ENCODE results near the gene TRANK1.
"Not testable (repeated sequence)": the region's sequence is repeated elsewhere in the genome, so short reads cannot be mapped to it uniquely, and the experiment has no call there.

TRANK1 gene

DNA sequence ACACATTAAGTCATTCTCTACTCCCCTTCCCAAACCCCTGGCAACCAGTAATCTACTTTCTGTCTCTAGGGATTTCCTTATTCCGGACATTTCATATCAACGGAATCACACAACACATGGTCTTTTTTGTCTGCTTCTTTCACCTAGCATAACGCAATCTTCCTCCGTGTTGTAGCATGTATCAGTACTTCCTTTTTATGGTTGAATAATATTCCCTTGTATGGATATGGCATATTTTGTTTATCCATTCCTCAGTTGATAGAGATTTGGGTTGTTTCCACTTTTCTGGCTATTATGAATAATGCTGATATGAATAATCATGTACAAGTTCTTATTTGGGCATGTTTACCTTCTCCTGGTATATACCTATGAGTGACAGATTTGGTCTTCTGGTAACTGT lies 63.1 kb downstream of the TRANK1 start:
- DNase-seq = no peak

DNA sequence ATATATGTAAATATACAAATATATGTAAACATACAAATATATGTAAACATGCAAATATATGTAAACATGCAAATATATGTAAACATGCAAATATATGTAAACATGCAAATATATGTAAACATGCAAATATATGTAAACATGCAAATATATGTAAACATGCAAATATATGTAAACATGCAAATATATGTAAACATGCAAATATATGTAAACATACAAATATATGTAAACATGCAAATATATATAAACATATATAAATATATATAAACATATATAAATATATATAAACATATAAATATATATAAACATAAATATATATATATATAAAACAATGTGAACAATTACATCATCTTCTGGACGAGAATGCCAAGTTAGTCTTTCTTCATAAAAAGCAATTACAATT lies 65.0 kb downstream of the TRANK1 start:
- DNase-seq = not testable (repeated sequence)

DNA sequence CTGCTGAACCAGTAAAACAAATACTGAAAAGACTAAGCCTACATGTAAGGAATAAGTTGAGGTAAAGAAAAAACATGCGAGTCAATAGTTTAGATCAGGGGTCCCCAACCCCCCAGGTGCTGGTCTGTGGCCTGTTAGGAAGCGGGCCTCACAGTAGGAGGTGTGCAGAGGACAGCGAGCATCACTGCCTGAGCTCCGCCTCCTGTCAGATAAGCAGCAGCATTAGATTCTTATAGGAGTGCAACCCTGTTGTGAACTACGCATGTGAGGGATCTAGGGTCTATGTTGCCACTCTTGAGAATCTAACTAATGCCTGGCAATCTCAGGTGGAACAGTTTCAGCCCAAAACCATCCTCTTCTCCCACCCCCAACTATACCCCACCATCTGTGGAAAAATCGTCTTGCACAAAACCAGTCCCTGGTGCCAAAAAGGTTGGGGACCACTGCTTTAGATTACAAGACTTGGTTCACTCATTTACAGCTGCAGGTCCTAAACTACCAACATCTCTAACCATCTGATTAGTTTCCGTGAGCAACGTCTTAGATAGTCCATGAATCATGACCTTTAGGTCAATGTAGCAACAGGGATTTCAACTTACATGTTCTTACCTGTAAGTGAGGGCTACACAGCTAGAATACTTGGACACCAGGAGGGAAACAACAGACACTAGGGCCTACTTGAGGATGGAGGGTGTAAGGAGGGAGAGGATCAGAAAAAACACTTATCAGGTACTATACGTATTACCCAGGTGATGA lies 66.7 kb downstream of the TRANK1 start:
- no peak for DNase-seq

DNA sequence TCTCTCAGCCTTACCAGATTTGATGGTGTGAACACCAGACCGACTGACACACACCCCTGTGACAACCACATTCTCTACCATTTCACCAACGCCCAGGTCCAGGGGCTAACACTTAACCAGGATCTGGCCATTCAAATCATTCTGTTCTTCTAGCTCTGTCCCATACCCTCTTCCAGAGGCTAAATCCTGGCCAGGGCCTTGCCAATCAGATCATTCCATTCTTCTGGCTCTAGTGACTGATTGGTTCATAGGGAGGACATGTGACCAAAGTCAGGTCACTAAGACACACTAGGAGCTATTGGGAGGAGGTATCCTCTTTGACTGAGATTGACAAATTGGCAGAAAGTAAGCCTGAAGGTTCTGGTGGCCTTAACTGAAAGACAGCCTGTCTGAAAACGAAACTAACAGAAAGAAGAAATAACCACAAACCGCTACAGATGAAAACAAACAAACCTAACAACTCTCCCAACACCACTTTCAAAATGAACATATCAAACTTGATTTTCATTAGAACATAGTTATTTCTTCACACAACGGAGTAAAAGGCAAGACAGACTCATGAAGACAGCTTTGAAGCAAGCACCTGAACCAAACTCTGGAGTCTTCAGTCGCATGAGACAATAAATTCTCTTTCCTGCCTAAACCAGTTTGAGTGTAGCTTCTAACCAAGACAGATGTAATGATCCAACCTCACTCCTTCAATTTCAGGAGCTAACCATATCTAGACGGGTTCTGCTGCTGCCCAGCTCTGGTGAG lies 68.5 kb downstream of the TRANK1 start:
- DNase-seq = no peak

DNA sequence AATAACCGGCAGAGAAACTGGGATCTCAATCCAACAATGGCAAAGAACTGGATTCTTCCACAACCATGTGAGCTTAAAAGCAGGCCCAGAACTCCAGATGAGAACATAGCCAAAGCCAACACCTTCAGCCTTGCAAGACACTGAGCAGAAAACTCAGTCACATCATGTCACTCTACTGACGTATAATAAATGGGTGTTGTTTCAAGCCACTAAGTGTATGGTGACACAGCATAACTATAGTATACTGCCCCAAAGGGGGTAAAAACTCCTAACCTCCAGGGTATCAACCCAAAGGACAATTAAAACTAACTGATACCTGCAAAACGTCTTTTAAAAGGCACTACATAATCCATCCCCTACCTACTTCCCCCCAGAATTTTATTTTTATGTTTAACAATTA lies 69.5 kb downstream of the TRANK1 start:
- no peak for DNase-seq

DNA sequence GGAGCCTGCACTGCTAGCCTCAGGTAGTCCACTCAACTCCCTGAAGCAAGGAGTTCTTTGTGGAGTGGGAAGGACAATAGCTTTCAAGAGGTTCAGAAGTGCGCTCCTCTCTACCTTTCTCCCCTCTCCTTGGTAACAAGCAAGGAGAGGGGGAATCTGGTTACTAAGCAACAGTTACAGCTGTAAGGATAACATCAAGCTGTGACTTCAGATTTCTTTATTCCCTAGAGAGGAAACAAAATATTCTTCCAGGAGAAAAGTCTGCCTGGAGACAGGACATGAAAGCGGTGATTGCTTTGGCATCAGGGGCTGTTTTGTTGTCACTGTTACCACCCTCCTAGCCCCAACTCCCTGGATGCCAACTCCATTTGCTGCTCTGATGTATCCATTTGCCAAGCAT lies 70.4 kb downstream of the TRANK1 start:
- no peak for DNase-seq

DNA sequence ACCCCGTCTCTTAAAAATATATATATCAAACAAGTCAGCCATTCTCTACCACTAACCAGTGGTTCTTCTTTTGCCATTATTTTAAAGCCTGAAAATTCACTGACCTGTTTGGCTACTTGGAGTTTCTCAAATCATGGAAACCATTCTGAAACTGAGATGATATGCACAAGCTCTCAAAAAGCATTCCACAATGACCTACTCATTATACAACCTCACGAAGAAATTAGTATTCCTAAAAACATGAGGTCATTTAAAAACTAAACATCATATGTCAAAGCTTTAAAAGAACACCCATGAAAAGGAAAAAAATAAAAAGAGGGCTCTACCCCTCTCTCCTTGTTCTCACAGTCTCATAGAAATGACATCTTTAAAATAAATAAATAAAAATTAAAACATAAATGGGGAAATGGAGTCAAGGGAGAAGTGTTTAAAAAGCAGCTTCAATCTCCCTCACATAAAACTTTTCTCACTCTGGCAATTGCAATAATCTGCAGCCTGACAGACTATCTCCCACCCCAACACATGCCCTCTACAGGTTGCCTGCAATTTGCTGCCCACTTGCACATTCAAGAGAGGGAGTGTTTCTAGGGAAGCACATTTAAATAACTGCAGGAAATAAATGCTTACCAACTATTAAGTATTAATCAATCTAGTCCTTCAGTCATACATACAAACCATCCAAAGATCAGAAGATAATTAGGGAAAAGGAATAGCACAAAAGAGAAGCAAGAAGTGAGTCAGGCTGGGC lies 73.3 kb downstream of the TRANK1 start:
- DNase-seq = no peak

DNA sequence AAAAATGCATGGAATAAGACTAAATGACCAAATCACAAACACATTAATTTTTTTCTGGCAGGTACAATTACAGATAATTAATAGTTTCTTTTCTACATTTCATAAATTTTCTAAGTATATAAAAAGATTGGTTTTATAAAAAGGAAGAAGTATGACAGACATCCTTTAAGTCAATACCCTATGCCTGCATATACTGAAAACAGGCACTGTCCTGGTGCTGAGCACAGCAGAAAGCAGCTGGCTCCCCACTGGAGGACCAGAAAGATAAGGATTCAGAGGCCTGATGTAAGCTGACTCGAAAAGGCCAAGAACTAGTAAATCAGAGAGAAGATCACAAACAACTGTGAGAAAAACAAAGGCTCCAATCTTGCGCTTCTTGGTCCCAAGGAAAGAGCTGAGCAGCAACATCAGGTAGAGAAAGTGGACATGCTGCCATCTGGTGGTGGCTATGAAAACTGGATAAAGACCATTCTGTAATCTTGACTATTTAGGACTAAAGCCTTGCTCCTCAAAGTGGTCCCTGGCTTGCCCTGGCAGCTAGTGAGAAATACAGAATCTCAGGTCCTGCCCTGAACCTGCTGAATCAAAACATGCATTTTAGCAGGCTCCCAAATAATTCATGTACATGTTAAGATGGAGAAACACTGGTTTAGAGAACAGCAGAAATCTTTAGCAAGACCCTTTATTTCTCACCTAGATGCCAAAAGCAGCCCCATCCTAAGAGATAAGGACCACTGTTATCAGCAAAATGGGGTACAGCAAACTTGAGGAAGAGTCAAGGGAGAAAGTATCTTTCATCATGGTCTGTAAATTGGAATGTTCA lies 76.0 kb downstream of the TRANK1 start:
- DNase-seq = peak; percentile 35 to 59

DNA sequence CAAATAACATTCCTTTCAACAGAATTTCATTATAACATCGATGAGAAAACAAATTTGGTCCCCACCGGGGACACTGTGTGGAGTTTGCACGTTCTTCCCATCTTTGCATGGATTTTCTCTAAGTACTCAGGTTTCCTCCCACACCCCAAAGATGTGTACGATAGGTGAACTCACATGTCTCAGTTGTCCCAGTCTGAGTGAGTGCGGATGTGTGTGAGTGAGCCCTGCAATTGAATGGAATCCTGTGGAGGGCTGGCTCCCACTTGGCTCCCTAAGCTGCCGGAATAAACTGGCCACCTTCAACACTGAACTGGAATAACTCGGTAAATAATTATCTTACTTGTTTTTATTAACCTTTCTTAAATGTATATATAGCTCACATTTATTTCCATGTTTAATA lies 77.0 kb downstream of the TRANK1 start:
- DNase-seq = no peak

DNA sequence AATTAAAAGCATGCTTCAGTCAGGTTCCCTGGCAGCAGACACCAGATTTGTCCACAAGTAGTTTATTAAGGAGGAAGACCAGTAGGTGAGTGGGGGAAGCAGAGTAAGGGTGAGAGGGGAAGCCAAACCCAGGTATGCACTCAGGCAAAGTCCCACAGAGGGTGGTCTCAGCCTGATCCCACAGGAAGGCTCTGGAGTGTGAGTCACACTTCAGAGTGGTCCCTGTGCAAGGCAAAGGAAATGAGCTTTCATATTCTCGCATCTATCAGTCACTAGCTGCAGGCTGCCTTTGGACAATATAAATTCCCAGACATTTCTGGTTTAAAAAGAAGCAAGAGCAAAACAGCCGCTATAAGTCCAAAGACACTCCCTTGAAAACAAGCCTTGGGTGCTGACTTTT lies 78.5 kb downstream of the TRANK1 start:
- no peak for DNase-seq

DNA sequence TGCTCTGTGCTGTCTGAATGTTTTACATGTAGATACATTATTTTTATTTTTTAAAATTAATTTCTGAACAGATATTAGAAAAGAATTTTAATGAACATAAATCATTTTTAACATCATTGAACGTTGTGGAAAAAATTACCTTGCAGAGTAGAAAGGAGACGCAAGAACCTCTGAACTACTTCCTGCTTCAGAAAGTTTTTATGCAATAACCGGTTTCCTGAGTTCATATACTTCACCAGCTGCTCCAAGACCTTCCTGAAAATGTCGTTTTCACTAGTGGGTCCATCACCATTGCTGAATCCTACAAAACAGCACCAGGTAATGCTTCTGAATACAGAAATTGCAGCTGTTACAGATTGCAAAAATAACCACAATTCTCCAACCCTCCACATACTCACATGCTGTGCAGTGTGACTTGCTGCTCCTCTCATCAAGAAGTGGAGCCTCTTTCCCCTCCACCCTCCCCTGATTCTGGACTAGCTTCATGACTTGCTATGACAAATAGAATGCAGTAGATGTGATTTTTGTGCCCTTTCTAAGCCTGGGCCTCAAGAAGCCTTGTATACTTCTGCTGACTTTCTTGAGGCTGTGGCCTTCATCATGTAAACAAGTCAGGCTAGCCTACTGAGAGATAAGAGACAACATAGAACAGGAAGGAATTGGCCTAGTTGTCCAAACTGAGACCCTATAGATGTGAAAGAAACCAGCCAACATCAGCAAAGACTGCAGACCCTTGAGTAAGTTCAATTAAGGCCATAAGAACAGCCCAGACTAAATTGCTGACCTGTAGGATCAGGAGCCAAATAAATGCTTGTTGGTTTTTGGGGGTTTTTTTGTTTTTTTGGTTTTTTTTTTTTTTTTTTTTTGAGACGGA lies 80.4 kb downstream of the TRANK1 start:
- DNase-seq = no peak

DNA sequence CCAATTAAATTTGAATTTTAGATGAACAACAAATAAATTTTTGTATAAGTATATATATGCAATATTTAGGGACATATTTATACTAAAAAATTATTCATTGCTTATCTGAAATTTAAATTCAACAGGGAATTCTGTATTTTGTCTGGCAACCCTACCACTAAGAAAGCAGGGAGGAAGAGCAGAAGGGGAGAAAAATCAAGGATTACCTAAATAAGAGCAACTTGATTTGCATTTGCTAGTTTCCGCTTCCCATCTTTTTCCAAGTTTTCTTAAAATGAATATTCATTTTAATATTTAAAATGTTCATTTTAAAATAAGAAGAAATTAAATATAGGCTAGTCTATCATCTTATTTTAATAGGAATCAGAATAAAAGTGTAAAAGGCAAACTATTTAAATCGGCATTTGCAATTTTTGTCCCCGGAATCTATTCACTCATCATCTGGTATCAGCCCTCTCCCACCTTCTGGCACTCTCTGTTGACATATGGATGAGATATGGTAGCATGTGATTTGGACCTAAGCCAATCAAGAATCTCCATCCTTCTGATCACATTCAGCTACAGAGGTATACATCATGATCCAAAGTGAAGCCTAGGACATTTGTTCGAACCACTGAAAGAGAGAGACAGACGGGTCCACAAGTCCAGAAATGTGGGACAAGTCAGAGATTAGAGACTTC lies 82.6 kb downstream of the TRANK1 start:
- DNase-seq = no peak

DNA sequence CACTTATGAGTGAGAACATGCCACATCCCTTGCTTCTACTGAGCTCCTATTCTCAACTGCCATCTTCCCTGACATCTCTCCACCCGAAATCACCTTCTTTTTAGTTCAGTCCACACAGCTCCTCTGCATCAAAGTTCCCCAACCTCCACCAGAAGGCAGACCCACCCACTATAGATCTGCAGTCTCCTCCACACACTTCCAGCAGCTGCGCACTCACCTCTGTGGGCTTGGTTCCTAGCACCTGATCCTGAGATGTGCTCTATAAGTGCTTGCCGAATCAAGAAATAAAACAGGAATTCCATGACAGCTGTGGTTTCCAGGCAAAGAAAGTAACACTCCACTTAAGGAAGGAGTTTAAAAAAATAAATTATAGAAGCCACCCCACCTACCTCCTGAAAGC lies 85.4 kb downstream of the TRANK1 start:
- DNase-seq = no peak

DNA sequence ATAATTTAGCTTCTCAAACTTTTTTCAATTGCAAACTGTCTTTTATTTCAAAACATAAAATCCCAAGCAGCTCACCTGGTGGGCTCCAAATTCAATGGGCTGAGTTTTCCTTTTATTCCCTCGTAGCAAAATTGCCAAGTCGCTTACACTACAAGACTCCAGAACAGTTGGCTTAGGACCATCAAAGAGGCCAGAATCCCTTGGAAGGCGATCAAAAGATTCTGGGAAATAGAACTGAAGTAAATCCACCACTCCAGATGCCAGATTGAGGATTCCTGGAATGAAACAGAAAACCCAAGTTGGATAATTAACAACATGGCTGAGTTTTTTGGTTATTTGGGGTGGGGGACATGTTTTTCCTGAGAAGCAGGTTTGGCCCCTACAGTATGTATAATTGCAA lies 92.8 kb downstream of the TRANK1 start:
- DNase-seq = no peak

DNA sequence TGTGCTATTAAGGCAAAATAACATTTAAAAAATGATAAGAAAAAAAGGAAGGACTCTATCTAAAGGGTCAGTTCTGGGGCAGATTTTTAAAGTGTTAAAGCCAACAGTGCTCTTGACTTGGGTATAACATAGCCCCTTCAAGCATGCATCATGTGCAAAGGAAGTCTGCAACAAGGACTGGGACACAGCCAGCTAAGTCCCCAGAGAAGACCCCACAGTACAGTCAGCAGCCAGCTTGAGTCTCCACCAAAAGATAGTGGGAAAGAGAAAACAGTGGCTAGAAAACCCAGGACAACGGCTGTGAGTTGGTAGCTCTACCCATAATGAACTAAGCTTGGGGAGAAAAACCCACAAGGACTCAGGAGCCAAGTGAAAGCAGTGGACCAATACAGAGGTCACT lies 94.1 kb downstream of the TRANK1 start:
- DNase-seq = no peak

DNA sequence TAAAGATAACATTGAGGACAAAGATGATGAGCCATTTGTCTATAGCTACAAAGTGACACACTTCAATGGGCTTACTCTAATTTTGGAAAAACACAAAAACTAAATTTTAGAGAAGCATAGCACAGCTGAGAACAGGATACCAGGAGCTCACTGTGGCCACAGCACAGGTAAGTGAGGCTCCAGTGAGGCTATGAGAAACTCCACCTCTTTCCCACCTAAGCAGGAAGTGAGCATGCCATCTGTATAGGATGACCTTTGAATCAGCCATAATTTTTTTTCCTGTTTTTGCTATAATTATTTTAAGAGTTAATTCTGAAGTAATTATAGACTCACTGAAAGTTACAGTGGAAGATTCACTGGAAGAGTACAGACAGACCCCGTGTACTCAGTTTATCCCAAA lies 98.4 kb downstream of the TRANK1 start:
- DNase-seq = no peak

DNA sequence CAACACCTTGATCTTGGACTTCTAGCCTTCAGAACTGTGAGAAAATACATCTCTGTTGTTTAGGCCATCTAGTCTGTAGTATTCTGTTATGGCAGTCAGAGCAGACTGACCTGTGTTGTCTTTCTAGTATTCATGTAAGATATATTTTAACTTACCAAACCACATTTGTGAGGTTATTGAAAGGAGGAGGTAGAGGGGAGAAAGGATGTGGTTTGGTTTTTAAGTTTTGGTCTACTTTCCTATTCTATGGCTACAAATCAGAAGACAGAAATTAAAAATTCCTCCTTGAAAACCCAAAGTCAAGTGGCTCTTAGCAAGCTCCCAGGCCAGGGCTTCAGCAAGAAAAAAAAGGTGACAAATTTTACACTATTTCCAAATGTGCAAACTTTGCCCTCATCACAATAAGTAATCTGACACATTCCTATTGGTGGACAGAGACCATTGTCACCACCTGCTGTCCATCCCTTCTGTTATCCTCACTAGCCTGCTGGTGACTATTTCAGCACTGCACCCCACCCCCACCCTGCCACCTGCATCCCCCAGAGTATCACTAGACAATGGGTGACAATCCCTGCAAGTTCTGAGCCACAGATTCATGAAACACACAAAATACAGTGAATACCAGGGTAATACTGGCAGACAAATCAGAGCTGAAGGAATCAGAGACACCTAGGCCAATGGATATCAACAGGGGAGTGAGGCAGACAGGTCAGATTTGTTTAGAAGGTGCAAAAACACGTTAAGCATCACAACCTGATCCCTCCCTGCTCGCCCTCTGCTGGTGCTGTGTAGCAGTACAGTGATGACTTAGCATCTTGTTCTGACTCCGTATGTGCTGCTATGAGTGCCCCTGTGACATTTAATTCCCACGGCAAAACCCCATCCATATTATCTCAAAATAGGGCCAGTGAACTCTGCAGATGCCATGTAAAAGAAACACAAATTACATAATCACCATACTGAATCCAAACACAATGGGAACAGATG lies 101.5 kb downstream of the TRANK1 start:
- DNase-seq = peak; percentile 11 to 55

DNA sequence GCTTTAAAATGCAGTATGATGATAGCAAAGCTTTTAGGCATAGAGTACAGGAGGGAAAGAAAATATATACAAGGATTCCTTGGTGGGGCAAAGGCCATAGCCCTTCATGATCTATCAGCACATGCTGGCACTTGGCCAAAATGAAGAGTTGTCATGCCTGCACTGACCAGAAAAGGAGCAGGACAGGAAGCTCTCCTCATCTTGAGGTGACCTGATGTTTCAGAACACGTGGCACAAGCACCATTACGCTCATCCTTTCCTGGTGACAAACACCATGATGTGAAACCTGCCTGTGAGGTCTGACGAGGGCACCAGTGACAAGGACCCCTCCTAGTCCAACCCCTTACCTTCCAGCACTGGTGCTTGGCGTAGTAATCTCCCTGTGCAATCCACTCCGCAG lies 102.6 kb downstream of the TRANK1 start:
- DNase-seq = no peak

DNA sequence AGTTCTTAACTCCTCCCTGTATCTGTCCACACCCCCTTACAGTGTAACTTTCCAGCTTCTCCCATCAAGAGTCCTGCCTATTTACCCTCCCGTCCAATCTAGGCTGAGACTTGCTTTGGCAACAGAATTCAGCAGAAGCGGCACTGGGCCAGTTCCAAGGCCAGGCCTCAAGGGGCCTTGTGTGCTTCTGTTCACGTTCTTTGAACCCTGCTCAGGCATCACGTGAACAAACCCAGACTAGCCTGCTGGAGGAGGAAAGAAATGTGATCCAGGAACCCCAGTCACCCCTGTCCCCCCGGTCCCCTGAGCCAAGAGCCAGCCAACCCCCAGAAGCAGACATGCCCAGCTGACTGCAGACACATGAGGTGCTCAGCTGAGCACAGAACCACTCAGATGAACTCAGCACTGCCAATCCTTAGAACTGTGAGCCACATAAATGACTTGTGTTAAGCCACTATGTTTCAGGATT lies 104.4 kb downstream of the TRANK1 start:
- no peak for DNase-seq

DNA sequence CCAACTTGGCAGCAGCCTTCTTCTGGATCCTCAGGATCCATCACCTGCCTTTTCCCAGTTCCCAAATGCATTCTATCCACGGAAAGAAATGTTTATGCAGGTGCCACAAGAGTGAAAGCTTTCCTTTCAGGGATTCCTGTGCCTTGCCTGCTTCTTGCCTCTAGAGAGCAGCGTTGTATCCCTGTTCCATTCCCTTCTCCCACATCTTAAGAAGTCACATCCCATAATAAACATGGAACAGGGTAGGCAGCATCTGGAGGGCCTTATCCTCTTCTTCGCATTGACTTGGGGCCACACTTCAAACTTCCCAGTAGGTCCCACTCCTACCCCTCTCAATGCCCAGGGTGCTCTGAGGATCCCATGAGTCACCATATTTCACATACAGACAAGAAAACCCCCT lies 107.8 kb downstream of the TRANK1 start:
- DNase-seq = no peak
